HepG2 (cell line): Measurements from ENCODE around the gene COL8A1.

Source experiments
- CEBPZ ChIP-seq: IDR thresholded peaks from 2 replicates; pipeline ENCODE4 v1.6.1; 2012; ENCODE audit warnings: low read length, improper control_type of control experiment
- CTCF ChIP-seq: sonication (generic); formaldehyde crosslinking; IDR thresholded peaks from 2 replicates; pipeline ENCODE4 v1.5.0; 2020; ENCODE audit warnings: mild to moderate bottlenecking, missing genetic modification reagents, moderate library complexity
- FOXP4 ChIP-seq: sonication (generic); formaldehyde crosslinking; IDR thresholded peaks from 2 replicates; pipeline ENCODE4 v1.4.0; 2020; ENCODE audit warnings: missing genetic modification reagents
- NFYB ChIP-seq: sonication (generic); formaldehyde crosslinking; IDR thresholded peaks from 2 replicates; pipeline ENCODE4 v1.4.0; 2020; ENCODE audit warnings: missing genetic modification reagents
- SIN3A ChIP-seq: IDR thresholded peaks from 2 replicates; pipeline ENCODE4 v1.6.1; 2011; ENCODE audit warnings: low read depth, mild to moderate bottlenecking, control low read depth, low read length, borderline replicate concordance
- TRAFD1 ChIP-seq: sonication (generic); formaldehyde crosslinking; IDR thresholded peaks from 2 replicates; pipeline ENCODE4 v1.5.1; 2020; ENCODE audit warnings: missing genetic modification reagents, mild to moderate bottlenecking, borderline replicate concordance

GRCh38 chr3:99678023-99678422 lies 39.6 kb downstream of the COL8A1 start:
- TF ChIP-seq TRAFD1 (CRISPR knock-in tag) (no peak), CEBPZ (no peak), CTCF (CRISPR knock-in tag) (no peak), NFYB (CRISPR knock-in tag) (no peak), FOXP4 (no peak), SIN3A (no peak)
